HG03097 (cell line): ENCODE results near the gene TRPV2.
A peak's percentile ranks its signal among the peaks of the same experiment; 100 is the strongest.
"Not testable (repeated sequence)": the region's sequence is repeated elsewhere in the genome, so short reads cannot be mapped to it uniquely, and the experiment has no call there.

Experiments used
- ATAC-seq: cut with Tn5 transposase; IDR thresholded peaks from one replicate; pipeline ENCODE4 v1.9.1; 2021; ENCODE audit not compliant: unreplicated experiment, low FRiP score

The TRPV2 gene, protein sequence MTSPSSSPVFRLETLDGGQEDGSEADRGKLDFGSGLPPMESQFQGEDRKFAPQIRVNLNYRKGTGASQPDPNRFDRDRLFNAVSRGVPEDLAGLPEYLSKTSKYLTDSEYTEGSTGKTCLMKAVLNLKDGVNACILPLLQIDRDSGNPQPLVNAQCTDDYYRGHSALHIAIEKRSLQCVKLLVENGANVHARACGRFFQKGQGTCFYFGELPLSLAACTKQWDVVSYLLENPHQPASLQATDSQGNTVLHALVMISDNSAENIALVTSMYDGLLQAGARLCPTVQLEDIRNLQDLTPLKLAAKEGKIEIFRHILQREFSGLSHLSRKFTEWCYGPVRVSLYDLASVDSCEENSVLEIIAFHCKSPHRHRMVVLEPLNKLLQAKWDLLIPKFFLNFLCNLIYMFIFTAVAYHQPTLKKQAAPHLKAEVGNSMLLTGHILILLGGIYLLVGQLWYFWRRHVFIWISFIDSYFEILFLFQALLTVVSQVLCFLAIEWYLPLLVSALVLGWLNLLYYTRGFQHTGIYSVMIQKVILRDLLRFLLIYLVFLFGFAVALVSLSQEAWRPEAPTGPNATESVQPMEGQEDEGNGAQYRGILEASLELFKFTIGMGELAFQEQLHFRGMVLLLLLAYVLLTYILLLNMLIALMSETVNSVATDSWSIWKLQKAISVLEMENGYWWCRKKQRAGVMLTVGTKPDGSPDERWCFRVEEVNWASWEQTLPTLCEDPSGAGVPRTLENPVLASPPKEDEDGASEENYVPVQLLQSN

DNA sequence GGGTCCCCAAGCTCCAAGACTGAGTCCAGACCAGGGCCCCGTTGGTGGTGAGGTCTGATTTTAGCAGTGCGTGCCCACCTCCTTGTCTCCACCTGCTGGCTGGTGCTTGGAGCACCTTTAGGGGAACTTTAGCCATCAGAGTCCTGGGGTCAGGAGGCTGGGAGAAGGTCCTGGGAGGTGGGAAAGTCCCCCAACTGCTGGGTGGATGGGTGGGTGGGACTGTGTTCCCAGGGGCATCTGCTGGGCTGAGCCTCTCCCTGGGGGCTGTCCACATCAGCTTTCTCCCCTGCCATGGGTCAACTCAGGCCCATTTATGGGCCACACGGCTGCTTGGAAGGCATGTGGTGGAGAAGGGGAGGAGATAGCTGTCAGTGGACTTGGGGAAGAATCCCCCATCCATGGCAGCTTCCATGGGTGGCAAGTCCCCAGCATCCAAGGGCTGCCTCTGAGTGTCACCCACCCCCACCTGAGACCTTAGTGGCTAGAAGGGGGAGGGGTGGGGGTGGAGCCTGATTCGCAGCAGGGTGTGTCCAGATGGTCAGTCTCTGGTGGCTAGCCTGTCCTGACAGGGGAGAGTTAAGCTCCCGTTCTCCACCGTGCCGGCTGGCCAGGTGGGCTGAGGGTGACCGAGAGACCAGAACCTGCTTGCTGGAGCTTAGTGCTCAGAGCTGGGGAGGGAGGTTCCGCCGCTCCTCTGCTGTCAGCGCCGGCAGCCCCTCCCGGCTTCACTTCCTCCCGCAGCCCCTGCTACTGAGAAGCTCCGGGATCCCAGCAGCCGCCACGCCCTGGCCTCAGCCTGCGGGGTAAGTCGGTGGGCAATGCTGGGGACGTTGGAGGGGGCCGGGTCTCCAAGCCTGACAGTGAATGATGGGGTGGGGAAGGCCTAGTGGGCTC lies at the start of gene TRPV2:
Gene TRPV2 (plus strand): TSS at position 541 of the 894 bp plus-strand sequence. CDS start 2,098 bp downstream, outside the sequence.
- ATAC-seq: peak; percentile 37

DNA sequence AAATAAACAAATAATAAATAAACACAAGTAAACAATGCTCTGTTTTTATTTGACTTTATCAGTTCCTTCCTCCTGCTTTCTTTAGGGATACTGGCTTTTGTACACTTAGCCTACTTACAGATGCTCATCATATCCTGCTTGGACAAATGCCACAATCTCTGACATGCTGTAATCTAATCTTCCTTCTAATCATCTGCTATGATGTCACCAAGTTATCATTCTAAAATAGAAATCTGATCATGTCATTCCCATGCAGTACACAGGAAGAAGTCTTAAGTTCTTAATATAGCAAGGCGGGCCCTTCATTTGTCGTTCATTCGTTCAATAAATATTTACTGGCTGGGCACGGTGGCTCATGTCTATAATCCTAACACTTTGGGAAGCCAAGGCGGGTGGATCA lies 43.6 kb upstream of the TRPV2 start:
- no peak for ATAC-seq

DNA sequence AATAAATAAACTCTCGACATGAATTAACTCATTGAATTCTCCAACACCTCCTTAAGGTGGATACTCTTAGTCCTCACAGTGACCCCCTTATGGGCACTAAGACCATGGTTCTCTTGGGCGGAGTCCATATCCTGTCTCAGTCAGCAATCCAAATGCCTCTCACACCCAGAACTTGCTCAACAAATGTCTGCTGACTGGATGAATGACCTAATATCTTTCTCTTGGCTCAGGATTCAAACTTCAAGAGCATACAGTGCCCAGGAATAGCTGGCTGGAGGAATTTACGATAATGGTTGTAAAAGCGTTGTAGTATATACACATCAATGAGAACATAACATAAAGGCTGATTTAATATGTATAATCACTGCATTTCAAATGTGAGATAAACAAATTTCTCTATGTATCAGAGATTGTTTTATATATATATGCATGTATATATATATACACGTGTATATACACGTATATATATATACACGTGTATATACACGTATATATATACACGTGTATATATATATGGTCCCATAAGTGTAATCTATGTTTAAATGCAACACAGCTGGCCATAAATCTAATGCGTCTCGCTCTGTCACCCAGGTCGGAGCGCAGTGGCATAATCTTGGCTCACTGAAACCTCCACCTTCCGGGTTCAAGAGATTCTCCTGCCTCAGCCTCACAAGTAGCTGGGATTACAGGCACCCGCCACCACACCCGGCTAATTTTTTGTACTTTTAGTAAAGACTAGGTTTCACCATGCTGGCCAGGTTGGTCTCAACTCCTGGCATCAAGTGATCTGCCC lies 41.0 kb upstream of the TRPV2 start:
- no peak for ATAC-seq

DNA sequence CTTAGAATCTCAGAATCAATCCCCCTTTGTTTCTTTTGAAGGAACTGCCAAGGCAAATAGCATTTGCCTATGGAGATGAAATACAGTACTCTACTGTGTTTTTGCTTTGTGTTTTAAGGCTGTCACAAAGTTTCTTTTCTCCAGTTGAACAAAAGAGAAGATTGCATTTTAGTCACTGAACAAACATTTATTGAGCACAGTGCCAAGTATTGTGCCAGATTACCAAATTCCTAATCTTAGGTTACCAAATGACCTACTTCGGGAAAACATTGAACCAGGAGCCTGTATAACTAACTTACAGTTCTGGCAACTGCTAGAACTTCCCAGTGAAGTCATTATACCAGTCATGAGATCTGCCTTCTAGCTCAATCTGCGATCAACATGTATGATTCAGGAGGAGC lies 37.4 kb upstream of the TRPV2 start:
- ATAC-seq: no peak

GRCh38 chr17:16378636-16379282 lies 36.6 kb upstream of the TRPV2 start:
- no peak for ATAC-seq

- ATAC-seq: no peak
These were observed 35.7 kb upstream of the TRPV2 start for GRCh38 chr17:16379654-16380053.

GRCh38 chr17:16380640-16381495 lies 34.5 kb upstream of the TRPV2 start, which contains the start of gene UBB:
UBB (plus strand) TSS chr17:16381091; CDS start chr17:16381908, 817 bp downstream.
- ATAC-seq: peak; percentile 89

DNA sequence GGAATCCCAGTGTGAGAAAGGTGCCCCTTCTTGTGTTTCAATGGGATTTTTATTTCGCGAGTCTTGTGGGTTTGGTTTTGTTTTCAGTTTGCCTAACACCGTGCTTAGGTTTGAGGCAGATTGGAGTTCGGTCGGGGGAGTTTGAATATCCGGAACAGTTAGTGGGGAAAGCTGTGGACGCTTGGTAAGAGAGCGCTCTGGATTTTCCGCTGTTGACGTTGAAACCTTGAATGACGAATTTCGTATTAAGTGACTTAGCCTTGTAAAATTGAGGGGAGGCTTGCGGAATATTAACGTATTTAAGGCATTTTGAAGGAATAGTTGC lies 33.9 kb upstream of the TRPV2 start:
- ATAC-seq: peak; percentile 10

- ATAC-seq: no peak
These were observed 32.2 kb upstream of the TRPV2 start for GRCh38 chr17:16383216-16383615.

- ATAC-seq: no peak
These were observed 31.5 kb upstream of the TRPV2 start for GRCh38 chr17:16383772-16384287.

GRCh38 chr17:16384557-16384956 lies 30.8 kb upstream of the TRPV2 start:
- ATAC-seq: no peak

- not testable (repeated sequence) for ATAC-seq
These were observed 29.3 kb upstream of the TRPV2 start for GRCh38 chr17:16386126-16386507.

- no peak for ATAC-seq
These were observed 23.9 kb upstream of the TRPV2 start for GRCh38 chr17:16391451-16391850.

DNA sequence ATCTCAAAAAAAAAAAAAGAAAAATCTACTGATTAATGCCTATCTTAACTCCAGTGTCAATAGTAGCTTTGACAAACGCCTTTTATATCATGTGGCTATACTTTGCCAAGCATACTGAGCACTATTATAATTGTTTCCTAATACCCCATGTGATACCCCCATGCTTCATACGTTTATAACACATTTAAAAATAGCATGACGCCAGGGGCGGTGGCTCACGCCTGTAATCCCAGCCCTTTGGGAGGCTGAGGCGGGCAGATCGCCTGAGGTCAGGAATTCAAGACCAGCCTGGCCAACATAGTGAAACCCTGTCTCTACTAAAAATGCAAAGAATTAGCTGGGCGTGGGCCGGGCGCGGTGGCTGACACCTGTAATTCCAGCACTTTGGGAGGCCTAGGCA lies 22.9 kb upstream of the TRPV2 start:
- not testable (repeated sequence) for ATAC-seq

GRCh38 chr17:16395887-16396286 lies 19.5 kb upstream of the TRPV2 start:
- ATAC-seq: not testable (repeated sequence)

DNA sequence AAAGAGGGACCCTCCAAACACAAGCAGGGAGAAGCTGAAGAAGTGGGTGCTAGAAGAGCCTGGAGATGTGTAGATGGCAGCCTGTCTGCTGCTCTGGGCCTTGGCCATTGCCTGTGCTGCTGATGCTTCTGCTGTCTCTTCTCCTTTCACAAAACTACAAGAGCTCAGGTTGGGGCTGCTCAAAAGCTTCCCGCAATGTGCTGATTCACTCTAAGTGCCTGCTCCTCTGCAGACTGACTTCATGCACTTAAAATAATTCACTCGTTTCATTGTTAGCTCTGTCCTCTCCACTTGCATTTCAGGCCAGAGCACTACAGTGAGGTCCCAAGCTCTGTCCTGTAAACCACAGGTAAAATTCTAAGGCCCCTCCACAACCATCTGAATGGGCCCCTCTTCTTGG lies 18.7 kb upstream of the TRPV2 start:
- not testable (repeated sequence) for ATAC-seq

DNA sequence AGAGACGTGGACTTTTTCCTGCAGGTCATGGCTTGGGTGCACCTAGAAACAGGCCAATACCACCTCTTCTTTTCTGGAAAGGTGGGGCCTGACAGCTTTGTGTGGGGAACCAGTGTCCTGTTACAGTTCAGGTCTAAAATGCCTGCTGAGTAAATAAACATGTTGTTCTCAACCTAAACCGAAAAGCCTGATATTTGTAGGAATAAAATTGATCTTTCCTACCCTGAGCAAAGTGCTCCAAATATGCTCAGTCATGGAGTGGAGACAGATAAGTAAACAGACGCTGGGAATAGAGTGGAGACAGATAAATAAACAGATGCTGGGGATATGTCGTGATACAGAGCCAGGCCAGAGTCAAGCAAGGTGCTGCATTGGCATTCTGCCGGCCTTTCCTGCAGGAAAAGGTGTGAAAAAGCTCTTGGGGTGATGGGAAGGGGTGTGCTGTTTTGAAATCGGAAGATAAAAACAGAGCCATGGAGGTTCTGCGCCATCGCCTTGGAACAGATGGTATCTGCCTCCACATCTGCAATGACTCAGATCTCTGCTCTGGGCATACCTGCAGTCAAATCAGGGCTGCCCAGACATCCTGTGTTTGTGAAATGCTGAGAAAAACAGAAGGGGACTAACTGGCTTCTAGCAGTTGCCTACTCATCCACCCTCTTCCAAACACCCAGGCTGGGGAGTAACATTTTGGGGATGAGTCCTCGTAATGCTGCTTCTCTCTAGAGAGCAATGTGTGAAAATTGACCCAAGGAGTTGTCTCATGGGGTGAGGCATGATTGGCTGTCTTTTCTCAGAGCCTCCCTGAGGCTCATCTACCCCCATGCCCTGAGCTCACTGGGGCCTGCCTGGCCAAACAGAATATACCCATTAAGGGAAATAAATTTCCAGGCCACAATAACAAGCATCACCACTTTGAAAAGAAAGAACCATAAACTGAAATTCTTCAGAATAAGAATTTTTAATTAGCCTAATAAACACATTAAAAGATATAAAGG lies 16.8 kb upstream of the TRPV2 start:
- peak; percentile 69 for ATAC-seq
